HepG2 (cell line): ENCODE results near the gene SUN1. TPM values are rescaled to one million over a fixed set of nuclear protein-coding genes. Genes with fewer than 3 reads are reported as not detected.

ENCODE experiments used
- ATAC-seq: fragments of 200-7000 bp; cut with Tn5 transposase; 3 replicates; pipeline ENCODE4 v1.9.1; 2020; ENCODE audit warnings: mild to moderate bottlenecking, moderate library complexity
- BruUV-seq: library from RNA; stranded (reverse); fragments of 400-500 nt; replicated peaks from 2 replicates; lab custom pipeline; 2021; lab: Mats Ljungman, UMichigan
- CTCF ChIA-PET: fragments of 300-600 bp; formaldehyde crosslinking; extraction: SDS; loops from one replicate; lab custom pipeline; 2021; ENCODE audit warnings: low total read pairs, inconsistent platforms, low intra/inter-chr PET ratio; lab: Yijun Ruan, JAX
- POLR2A ChIA-PET: fragments of 350-600 bp; sonication (Branson Sonifier 250); formaldehyde crosslinking; loops from one replicate; lab custom pipeline; 2020; ENCODE audit warnings: antibody characterized with exemption, inconsistent platforms; lab: Yijun Ruan, JAX
- DNase-seq: peaks from one replicate; pipeline ENCODE4 v3.0.0-alpha.2; 2015; ENCODE audit warnings: low spot score
- FAIRE-seq: peaks from 3 replicates; lab custom pipeline; 2011; peaks lifted over from hg19 to GRCh38; lab: Jason Lieb, UNC
- H2AFZ ChIP-seq: one replicate; pipeline ENCODE4 v1.6.1; 2011; ENCODE audit warnings: low read length, inconsistent platforms
- H3K27ac ChIP-seq: fragments of 300-600 bp; 3 replicates; pipeline ENCODE4 v1.8.0; 2011; ENCODE audit warnings: mixed run types, mild to moderate bottlenecking, mixed read lengths, low read length, inconsistent platforms; ENCODE audit not compliant: insufficient read depth; ENCODE audit errors: extremely low read length
- H3K27me3 ChIP-seq, 2 experiments: fragments of 200-600 bp in 1 of 2; 2 replicates in 1 of 2; 3 replicates in 1 of 2; pipeline versions ENCODE4 v1.6.0 to v1.8.0; 2011; ENCODE audit warnings: low read length in 2 of 2, mild to moderate bottlenecking in 2 of 2, moderate library complexity in 2 of 2, inconsistent platforms in 1 of 2; ENCODE audit not compliant: insufficient read depth in 2 of 2, control insufficient read depth in 1 of 2
- H3K36me3 ChIP-seq, 2 experiments: fragments of 200-600 bp in 1 of 2; replicated peaks in 1 of 2; 2 replicates in 1 of 2; 3 replicates in 1 of 2; pipeline versions ENCODE4 v1.5.1 to v1.8.0; 2011; ENCODE audit warnings: low read length in 2 of 2, inconsistent platforms in 1 of 2; ENCODE audit not compliant: insufficient read depth in 2 of 2, control insufficient read depth in 1 of 2
- H3K4me1 ChIP-seq: 2 replicates; pipeline ENCODE4 v1.5.1; 2012; ENCODE audit warnings: low read length, inconsistent platforms; ENCODE audit not compliant: insufficient read depth
- H3K4me2 ChIP-seq: 2 replicates; pipeline ENCODE4 v1.6.0; 2011; ENCODE audit warnings: low read depth, low read length, inconsistent platforms
- H3K4me3 ChIP-seq, 3 experiments: fragments of 200-600 bp in 1 of 3; sonication (generic), shearing (Covaris generic) in 1 of 3; replicated peaks in 1 of 3; 2 replicates each; pipeline ENCODE4 v1.5.1; 2011 to 2016; ENCODE audit warnings: low read length in 3 of 3, inconsistent platforms in 2 of 3, low read depth in 2 of 3, mild to moderate bottlenecking in 2 of 3, control low read depth in 1 of 3, mixed read lengths in 1 of 3; ENCODE audit not compliant: insufficient read depth in 1 of 3
- H3K79me2 ChIP-seq: one replicate; pipeline ENCODE4 v1.6.1; 2011; ENCODE audit warnings: low read length, inconsistent platforms; ENCODE audit not compliant: insufficient read depth
- H3K9ac ChIP-seq: 2 replicates; pipeline ENCODE4 v1.6.0; 2011; ENCODE audit warnings: mild to moderate bottlenecking, low read depth, low read length, inconsistent platforms; ENCODE audit not compliant: insufficient read depth
- H3K9me3 ChIP-seq: 2 replicates; pipeline ENCODE4 v1.5.1; 2012; ENCODE audit warnings: mild to moderate bottlenecking, low read length
- H4K20me1 ChIP-seq: 2 replicates; pipeline ENCODE4 v1.6.0; 2011; ENCODE audit warnings: inconsistent platforms, mild to moderate bottlenecking, low read length, moderate library complexity; ENCODE audit not compliant: insufficient read depth
- AFF4 ChIP-seq: sonication (generic); formaldehyde crosslinking; IDR thresholded peaks from 2 replicates; pipeline ENCODE4 v1.4.0; 2020; ENCODE audit warnings: missing genetic modification reagents
- ETV5 ChIP-seq: IDR thresholded peaks from 2 replicates; pipeline ENCODE4 v1.6.1; 2018; ENCODE audit warnings: missing biosample characterization, missing genetic modification reagents, inconsistent platforms, borderline replicate concordance
- MAFF ChIP-seq: IDR thresholded peaks from 2 replicates; pipeline ENCODE4 v1.6.1; 2011; ENCODE audit warnings: low read depth, low read length, improper control_type of control experiment
- MED13 ChIP-seq: sonication (generic); formaldehyde crosslinking; IDR thresholded peaks from 2 replicates; pipeline ENCODE4 v1.5.0; 2020; ENCODE audit warnings: missing genetic modification reagents
- ZMYM4 ChIP-seq: sonication (generic); formaldehyde crosslinking; IDR thresholded peaks from 2 replicates; pipeline ENCODE4 v1.8.1; 2023; ENCODE audit warnings: mild to moderate bottlenecking, missing genetic modification reagents
- ZNF350 ChIP-seq: sonication (generic); formaldehyde crosslinking; IDR thresholded peaks from 2 replicates; pipeline ENCODE4 v1.4.0; 2020; ENCODE audit warnings: mild to moderate bottlenecking, low read depth, missing genetic modification reagents, borderline replicate concordance
- ZNF567 ChIP-seq: sonication (generic); formaldehyde crosslinking; IDR thresholded peaks from 2 replicates; pipeline ENCODE4 v1.8.1; 2023; ENCODE audit warnings: mild to moderate bottlenecking, missing genetic modification reagents, borderline replicate concordance
- ZNF891 ChIP-seq: sonication (generic); formaldehyde crosslinking; IDR thresholded peaks from 2 replicates; pipeline ENCODE4 v1.5.0; 2020; ENCODE audit warnings: mild to moderate bottlenecking, missing genetic modification reagents
- WGBS: methylation state at CpG from one replicate; pipeline ENCODE4 v1.1.6; 2017; ENCODE audit warnings: low lambda C conversion rate; 5-methylcytosine and 5-hydroxymethylcytosine counted together
- in situ Hi-C: cut with HindIII; loops from 2 replicates; pipeline ENCODE4 v1.10.0; 2017; ENCODE audit warnings: low pct_unique_long_range_greater_than_20kb; ENCODE audit not compliant: extremely low pct_ligation_motif_present
- intact Hi-C: fragments of 100-400 bp; cut with micrococcal nuclease; formaldehyde crosslinking; loops from one replicate; pipeline ENCODE4 v1.10.0; 2022; ENCODE audit not compliant: unreplicated experiment
- polyA plus RNA-seq, 8 experiments: library from polyadenylated mRNA; depleted of rRNA in 3 of 8; stranded (reverse) in 7 of 8; unstranded in 1 of 8; fragments of >200 nt; fragmentation: Illumina TruSeq in 4 of 8; extraction: Trizol in 4 of 8; gene quantifications; 2 replicates each; pipeline versions ENCODE4 v1.2.1 to v1.2.3, GENCODE V29; 2011 to 2016; ENCODE audit warnings: low read depth in 4 of 8, missing spikeins in 1 of 8, mixed read lengths in 1 of 8; ENCODE audit not compliant: insufficient read depth in 1 of 8
- total RNA-seq, 5 experiments: library from RNA; depleted of rRNA; stranded (reverse); fragments of >200 nt; fragmentation: Illumina TruSeq; extraction: Trizol; gene quantifications; 2 replicates each; pipeline ENCODE4 v1.2.3, GENCODE V29; 2016; ENCODE audit warnings: low read depth in 1 of 5
- TF ChIP-seq, protein P1 (sequence below): sonication (generic); formaldehyde crosslinking; IDR thresholded peaks from 2 replicates; pipeline ENCODE4 v1.5.1; 2020; ENCODE audit warnings: missing genetic modification reagents, mild to moderate bottlenecking, borderline replicate concordance
- TF ChIP-seq, protein P2 (sequence below): sonication (generic); formaldehyde crosslinking; IDR thresholded peaks from 2 replicates; pipeline ENCODE4 v1.8.0; 2022; ENCODE audit warnings: mild to moderate bottlenecking, missing genetic modification reagents; ENCODE audit not compliant: insufficient replicate concordance

The SUN1 gene
- total and polyA plus RNA-seq, 2 of the 13 experiments (the other 11 are each of a cell fraction or from before 2014, with no cell fraction given) = 47.0 to 126 TPM

GRCh38 chr7:876077-876971 is 44.0 kb downstream of the SUN1 start, which contains the start of gene GET4 (continued):
- TF ChIP-seq AFF4 (CRISPR knock-in tag) (no peak), ZMYM4 (peak; percentile 95), MED13 (CRISPR knock-in tag) (0 out of 2 replicates have a peak, but pooled peaks have one; percentile 11)

GRCh38 chr7:876972-877311 is 44.7 kb downstream of the SUN1 start:
- H3K27me3 ChIP-seq = no peaks in the 10 kb centered on the region
- intact Hi-C loops = loop anchor here (5.0 to 10.0 kb wide), 2 partner anchors 62 to 75 kb away; partner anchors contain the start of gene ADAP1
- in situ Hi-C loops = no loop called here
- H3K4me2 ChIP-seq = peak overlapping the region; percentile 68
- peak; percentile 44 for ATAC-seq
- H3K27ac ChIP-seq = peak overlapping the region; percentile 83
- H3K9me3 ChIP-seq = no peaks in the 10 kb centered on the region
- peaks cover 41% of the 10 kb centered on the region for H3K79me2 ChIP-seq
- H3K9ac ChIP-seq = peak overlapping the region; percentile 92
- no peak overlapping the region for H2AFZ ChIP-seq
- POLR2A ChIA-PET = interaction anchor here (0.6 to 1.1 kb wide), 2 partner anchors 100 to 116 kb away, joined by 3 read pairs; no protein-coding TSS in a partner anchor
- peaks cover 6 to 21% of the 10 kb centered on the region in 2 experiments for H3K36me3 ChIP-seq
- H4K20me1 ChIP-seq = peaks cover 29% of the 10 kb centered on the region; the same call in 1 of the 2 replicates
- BruUV-seq = no TSS peak
- under 1% methylated on average over 26 of the region's 26 CpGs for WGBS
- peaks cover 41% of the 10 kb centered on the region for H3K4me1 ChIP-seq
- FAIRE-seq = no peak
- CTCF ChIA-PET = no interaction called here
- no peak for DNase-seq
- H3K4me3 ChIP-seq = peak overlapping the region; percentile 73 to 98 (median 86)
- TF ChIP-seq ETV5 (CRISPR knock-in tag) = no peak
- TF ChIP-seq, protein P1, sequence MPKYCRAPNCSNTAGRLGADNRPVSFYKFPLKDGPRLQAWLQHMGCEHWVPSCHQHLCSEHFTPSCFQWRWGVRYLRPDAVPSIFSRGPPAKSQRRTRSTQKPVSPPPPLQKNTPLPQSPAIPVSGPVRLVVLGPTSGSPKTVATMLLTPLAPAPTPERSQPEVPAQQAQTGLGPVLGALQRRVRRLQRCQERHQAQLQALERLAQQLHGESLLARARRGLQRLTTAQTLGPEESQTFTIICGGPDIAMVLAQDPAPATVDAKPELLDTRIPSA (CRISPR knock-in tag) = 0 out of 2 replicates have a peak, but pooled peaks have one; percentile 10
- TF ChIP-seq ZNF350 (CRISPR knock-in tag) = no peak
- TF ChIP-seq MAFF = no peak
- TF ChIP-seq ZNF891 = 0 out of 2 replicates have a peak, but pooled peaks have one; percentile 26
- TF ChIP-seq ZNF567 (CRISPR knock-in tag) = no peak
- TF ChIP-seq, protein P2, sequence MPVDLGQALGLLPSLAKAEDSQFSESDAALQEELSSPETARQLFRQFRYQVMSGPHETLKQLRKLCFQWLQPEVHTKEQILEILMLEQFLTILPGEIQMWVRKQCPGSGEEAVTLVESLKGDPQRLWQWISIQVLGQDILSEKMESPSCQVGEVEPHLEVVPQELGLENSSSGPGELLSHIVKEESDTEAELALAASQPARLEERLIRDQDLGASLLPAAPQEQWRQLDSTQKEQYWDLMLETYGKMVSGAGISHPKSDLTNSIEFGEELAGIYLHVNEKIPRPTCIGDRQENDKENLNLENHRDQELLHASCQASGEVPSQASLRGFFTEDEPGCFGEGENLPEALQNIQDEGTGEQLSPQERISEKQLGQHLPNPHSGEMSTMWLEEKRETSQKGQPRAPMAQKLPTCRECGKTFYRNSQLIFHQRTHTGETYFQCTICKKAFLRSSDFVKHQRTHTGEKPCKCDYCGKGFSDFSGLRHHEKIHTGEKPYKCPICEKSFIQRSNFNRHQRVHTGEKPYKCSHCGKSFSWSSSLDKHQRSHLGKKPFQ = peak; percentile 53
